HG02798 (cell line): Measurements from ENCODE around the gene BTBD2.

ENCODE experiments used
- ATAC-seq: cut with Tn5 transposase; IDR thresholded peaks from one replicate; pipeline ENCODE4 v1.9.1; 2021; ENCODE audit warnings: mild to moderate bottlenecking; ENCODE audit not compliant: unreplicated experiment, poor library complexity

The BTBD2 gene

GRCh38 chr19:2015608-2015950, at the start of gene BTBD2:
Gene BTBD2 (minus strand): TSS chr19:2015714. CDS start chr19:2015703, 11 bp downstream.
- peak; percentile 41 for ATAC-seq

GRCh38 chr19:2064788-2065524, 49.4 kb upstream of the BTBD2 start:
- no peak for ATAC-seq

- no peak for ATAC-seq
Measured at GRCh38 chr19:2064395-2064787, 48.9 kb upstream of the BTBD2 start.

- no peak for ATAC-seq
Measured at GRCh38 chr19:2063824-2064223, 48.3 kb upstream of the BTBD2 start.

- ATAC-seq, result no peak
Measured at GRCh38 chr19:2062770-2063169, 47.3 kb upstream of the BTBD2 start.

GRCh38 chr19:2062389-2062729, 46.8 kb upstream of the BTBD2 start:
- ATAC-seq, result no peak

GRCh38 chr19:2061495-2062388, 46.2 kb upstream of the BTBD2 start:
- ATAC-seq, result peak; percentile 87

- peak; percentile 20 for ATAC-seq
Measured at GRCh38 chr19:2060884-2061494, 45.5 kb upstream of the BTBD2 start.

GRCh38 chr19:2059422-2060201, 44.1 kb upstream of the BTBD2 start:
- ATAC-seq, result no peak

GRCh38 chr19:2058570-2059421, 43.3 kb upstream of the BTBD2 start:
- ATAC-seq, result no peak

- no peak for ATAC-seq
Measured at GRCh38 chr19:2057484-2058469, 42.3 kb upstream of the BTBD2 start.

- no peak for ATAC-seq
Measured at GRCh38 chr19:2056837-2057192, 41.3 kb upstream of the BTBD2 start.

GRCh38 chr19:2055931-2056836, 40.7 kb upstream of the BTBD2 start:
- ATAC-seq, result no peak

GRCh38 chr19:2054763-2055162, 39.2 kb upstream of the BTBD2 start:
- ATAC-seq, result no peak

- ATAC-seq, result no peak
Measured at GRCh38 chr19:2053601-2054389, 38.3 kb upstream of the BTBD2 start.

- no peak for ATAC-seq
Measured at GRCh38 chr19:2051773-2052704, 36.5 kb upstream of the BTBD2 start.
